Vagina (tissue), 2 donors: ENCODE measurements around the gene GALNT11.

ENCODE experiments used
- POLR2A ChIP-seq, 2 donors: fragments of 450-650 bp; IDR thresholded peaks; one replicate each; pipeline ENCODE4 v1.6.1; 2017; ENCODE audit warnings: antibody characterized with exemption in 2 of 2, mild to moderate bottlenecking in 2 of 2, moderate library complexity in 2 of 2
- POLR2AphosphoS5 ChIP-seq, 2 donors: sonication (generic); formaldehyde crosslinking; IDR thresholded peaks; one replicate each; pipeline ENCODE4 v1.9.0; 2017; ENCODE audit warnings: antibody characterized with exemption in 2 of 2, mild to moderate bottlenecking in 2 of 2, low read depth in 1 of 2; ENCODE audit not compliant: insufficient read depth in 1 of 2
- TF ChIP-seq, protein P1 (sequence below), 3 experiments: fragments of 450-650 bp in 2 of 3; fragments of 200-600 bp in 1 of 3; sonication (generic) in 1 of 3; IDR thresholded peaks; one replicate each; pipeline ENCODE4 v1.5.1; 2017 to 2019; ENCODE audit warnings: antibody characterized with exemption in 3 of 3, mild to moderate bottlenecking in 2 of 3, moderate library complexity in 2 of 3

DNA sequence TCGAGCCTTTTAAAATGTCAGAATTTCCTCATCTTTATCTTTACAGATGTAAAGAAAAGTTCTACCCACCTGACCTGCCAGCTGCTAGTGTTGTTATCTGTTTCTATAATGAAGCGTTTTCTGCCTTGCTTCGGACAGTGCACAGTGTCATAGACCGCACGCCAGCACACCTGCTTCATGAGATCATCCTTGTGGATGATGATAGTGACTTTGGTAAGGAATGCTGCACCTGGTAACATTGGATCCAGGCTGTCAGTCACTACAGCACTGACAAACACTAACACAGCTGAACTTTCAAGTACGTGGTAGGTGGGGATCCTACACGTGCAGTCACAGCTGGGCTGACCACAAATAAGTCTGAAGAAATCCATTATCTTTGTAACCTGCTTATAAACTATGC is 77.6 kb downstream of the GALNT11 start:
- TF ChIP-seq, protein P1, sequence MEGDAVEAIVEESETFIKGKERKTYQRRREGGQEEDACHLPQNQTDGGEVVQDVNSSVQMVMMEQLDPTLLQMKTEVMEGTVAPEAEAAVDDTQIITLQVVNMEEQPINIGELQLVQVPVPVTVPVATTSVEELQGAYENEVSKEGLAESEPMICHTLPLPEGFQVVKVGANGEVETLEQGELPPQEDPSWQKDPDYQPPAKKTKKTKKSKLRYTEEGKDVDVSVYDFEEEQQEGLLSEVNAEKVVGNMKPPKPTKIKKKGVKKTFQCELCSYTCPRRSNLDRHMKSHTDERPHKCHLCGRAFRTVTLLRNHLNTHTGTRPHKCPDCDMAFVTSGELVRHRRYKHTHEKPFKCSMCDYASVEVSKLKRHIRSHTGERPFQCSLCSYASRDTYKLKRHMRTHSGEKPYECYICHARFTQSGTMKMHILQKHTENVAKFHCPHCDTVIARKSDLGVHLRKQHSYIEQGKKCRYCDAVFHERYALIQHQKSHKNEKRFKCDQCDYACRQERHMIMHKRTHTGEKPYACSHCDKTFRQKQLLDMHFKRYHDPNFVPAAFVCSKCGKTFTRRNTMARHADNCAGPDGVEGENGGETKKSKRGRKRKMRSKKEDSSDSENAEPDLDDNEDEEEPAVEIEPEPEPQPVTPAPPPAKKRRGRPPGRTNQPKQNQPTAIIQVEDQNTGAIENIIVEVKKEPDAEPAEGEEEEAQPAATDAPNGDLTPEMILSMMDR (IDR thresholded peaks at IDR 0.05) = no peak
- no peak for TF ChIP-seq POLR2AphosphoS5 (IDR thresholded peaks at IDR 0.05; ENCODE audit: insufficient read depth in 1 of 2, low read depth in 1 of 2)
- no peak for TF ChIP-seq POLR2A (IDR thresholded peaks at IDR 0.05)
